Activated CD4-positive, alpha-beta T cell treated with anti-CD3 and anti-CD28 coated beads for 1 hour (primary cell): ENCODE data around the gene SPATA31C2.
A peak's percentile ranks its signal among the peaks of the same experiment; 100 is the strongest.
"Not testable (repeated sequence)": the region's sequence is repeated elsewhere in the genome, so short reads cannot be mapped to it uniquely, and the experiment has no call there.

Experiments used
- DNase-seq: peaks from one replicate; pipeline ENCODE4 v3.0.0-alpha.2; 2020

SPATA31C2 gene

GRCh38 chr9:88138375-88138774, at the start of gene SPATA31C2:
TSS of gene SPATA31C2 (minus strand) at chr9:88138475. CDS start at chr9:88138446, 29 bp downstream.
- DNase-seq: not testable (repeated sequence)

DNA sequence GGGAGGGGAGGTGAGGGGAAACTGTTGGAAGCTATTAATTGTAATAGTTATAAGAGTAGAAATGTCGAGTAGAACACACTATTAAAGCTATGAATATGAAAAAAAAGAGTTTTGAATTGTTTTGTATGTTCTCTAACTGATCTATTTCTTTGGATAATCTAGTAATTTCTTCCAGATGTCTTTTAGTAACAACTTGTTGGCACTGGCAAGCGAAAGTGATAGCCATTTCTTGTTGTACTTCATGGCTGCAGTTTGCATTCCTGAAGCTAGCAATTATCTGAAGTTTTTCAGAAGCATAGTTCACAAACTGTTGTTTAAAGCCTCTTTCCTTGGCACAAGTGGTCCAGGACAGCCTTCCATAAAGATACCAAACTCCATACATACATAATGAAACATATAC, 49.4 kb upstream of the SPATA31C2 start:
- no peak for DNase-seq

DNA sequence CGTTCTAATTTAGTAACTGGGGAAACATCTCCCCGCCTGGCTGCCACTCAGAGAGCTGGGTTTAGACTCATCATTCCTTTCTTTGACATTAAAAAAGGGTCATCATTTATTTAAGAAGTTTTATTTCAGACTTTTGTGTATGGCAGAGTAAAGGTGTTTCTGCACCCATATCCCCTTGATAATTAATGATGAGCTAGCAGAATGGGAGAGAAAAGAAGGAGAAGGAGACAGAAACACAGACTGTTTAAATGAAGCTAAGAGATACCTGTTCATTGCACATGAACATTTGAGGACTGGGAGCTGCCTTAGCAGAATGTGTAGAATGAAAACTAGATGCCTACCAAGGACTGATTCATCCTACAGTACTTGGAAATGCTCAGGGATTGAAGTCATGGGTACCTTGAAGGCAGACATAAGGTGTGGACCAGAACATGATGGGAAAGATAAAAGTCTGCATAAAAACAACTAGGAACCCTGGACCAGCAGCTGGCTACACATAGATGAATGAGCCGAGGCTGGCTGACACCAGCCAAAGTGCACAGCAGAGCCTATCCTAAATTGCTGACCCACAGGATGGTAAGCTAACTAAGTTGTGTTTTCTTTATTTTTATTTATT, 48.3 kb upstream of the SPATA31C2 start:
- DNase-seq: no peak

- no peak for DNase-seq
Observed at GRCh38 chr9:88184976-88185375, 46.7 kb upstream of the SPATA31C2 start.

- DNase-seq: no peak
Observed at GRCh38 chr9:88183798-88184495, 45.7 kb upstream of the SPATA31C2 start.

GRCh38 chr9:88182501-88182900, 44.2 kb upstream of the SPATA31C2 start:
- no peak for DNase-seq

DNA sequence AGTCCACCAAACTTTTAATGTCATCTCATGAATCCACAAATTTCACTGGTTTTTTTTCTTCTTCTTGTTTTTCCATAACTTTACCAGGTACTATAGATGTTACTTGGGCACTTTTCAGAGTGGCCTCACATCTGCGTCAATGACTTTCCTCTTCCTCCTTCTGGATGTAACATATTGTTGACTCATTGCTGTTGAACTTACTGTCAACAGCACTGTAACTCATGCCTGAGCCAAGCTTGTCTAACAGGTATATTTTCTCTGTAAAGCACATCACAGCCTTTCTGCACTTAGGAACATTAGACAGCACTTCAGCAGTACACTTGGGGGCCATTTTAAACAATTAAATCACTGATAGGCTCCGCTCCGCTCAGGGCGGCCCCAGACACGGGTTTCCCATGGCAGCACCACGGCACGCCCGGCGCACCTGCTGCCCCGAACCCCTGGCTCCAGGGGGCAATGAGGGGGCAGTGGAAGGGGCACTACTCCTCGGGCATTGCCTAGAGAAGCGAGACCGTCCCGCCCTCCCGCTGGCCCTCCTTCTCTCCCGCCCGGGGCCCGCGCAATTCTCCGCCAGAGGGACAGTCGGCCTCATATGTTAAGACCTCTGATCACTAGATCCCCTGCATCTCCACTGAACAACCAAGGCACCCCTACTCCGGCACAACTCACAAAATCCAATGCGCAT, 41.9 kb upstream of the SPATA31C2 start:
- DNase-seq: no peak

- DNase-seq: no peak
Observed at GRCh38 chr9:88179062-88179521, 40.8 kb upstream of the SPATA31C2 start.

GRCh38 chr9:88178641-88179040, 40.4 kb upstream of the SPATA31C2 start:
- DNase-seq: no peak

DNA sequence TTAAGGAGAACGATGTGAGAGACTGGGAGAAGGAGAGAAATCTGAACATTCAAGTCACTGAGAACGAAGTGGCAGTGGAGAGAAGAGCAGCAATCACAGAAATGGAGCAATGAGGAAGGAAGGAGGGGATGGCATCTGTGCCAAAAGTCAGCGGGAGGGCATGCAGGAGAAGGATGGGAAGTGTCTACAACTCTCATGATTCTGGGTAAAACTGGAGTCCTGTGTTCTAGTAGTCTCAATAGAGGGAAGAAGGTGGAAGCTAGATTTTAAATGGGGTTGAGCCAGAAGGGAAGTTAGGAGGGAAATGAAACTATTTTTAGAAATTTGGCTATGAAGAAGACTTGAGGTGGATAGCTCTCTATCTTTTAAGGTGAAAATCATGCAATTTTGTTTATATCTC, 39.1 kb upstream of the SPATA31C2 start:
- no peak for DNase-seq

DNA sequence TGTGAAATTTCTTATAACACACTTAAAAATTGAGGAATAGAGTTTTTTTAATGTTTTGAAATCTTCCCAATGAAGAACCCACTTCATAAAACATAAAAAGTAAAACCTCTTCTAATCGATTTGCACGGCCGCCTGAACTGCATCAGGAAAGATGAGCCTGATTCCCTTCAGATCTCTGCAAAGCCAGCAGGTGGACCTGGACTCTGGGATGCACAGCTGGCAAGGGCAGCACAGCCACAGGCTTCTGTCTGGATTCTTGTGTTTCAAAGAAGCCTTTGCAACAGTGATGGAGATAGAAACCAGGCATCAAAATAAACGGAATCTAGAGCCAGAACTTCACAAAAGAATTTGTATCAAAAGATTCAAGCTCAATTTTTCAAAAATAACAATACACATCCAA, 36.0 kb upstream of the SPATA31C2 start:
- DNase-seq: no peak

GRCh38 chr9:88173378-88173999, 35.2 kb upstream of the SPATA31C2 start:
- DNase-seq: peak; percentile 23

- no peak for DNase-seq
Observed at GRCh38 chr9:88169700-88170099, 31.4 kb upstream of the SPATA31C2 start.

GRCh38 chr9:88168564-88168963, 30.3 kb upstream of the SPATA31C2 start:
- DNase-seq: no peak

GRCh38 chr9:88166660-88167059, 28.4 kb upstream of the SPATA31C2 start:
- no peak for DNase-seq

DNA sequence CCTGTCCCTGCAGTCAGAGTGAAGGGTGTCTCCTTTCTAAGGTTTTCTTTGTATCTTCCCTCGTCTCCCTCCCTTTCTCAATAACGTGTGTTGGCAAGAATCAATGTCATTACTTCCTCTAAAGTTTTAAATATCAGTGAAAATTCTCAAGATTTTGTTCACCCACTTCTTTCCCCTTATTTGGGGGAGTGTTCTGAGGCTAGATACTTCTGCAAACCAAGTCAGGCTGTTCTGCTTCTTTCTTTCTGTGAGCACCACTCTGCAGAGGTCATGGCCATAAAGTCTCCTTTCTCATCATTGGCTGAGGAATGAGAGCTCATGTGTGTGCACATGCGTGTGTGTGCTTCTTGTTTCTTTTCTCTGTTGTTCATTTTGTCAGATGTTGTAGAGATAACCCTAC, 26.6 kb upstream of the SPATA31C2 start:
- DNase-seq: no peak

DNA sequence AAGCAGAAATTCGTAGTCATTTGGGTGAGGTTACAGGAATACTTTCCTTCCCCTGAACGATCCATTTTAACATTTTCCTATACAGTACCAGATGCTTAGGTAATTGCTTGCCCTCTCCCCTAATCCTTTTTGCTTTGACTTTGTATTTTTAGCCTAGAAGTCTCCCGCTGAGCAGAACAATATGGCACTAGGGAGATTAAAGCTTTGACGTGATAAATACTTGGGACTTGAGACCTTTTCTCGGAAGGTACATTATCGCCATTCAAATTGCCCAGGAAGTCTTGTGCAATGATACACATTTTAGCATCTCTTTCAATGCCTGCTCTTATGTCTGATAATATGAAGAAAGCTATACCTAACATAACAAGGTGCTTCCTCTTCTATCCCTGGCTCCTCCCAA, 22.9 kb upstream of the SPATA31C2 start:
- DNase-seq: no peak

GRCh38 chr9:88143957-88144625, 5.8 kb upstream of the SPATA31C2 start:
- no peak for DNase-seq

DNA sequence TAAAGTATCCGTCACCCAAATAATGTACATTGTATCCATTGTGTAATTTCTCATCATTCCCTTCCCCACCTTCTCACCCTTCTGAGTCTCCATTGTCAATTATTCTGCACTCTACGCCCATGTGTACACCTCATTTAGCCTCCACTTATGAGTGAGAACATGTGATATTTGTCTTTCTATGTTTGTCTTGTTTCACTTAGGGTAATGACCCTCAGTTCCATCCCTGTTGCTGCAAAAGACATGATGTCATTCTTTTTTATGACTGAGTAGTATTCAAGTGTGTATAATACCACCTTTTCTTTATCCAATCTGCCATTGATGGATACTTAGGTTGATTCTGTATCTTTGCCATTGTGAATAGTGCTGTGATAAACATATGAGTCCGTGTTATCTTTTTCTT, 4.9 kb upstream of the SPATA31C2 start:
- no peak for DNase-seq

DNA sequence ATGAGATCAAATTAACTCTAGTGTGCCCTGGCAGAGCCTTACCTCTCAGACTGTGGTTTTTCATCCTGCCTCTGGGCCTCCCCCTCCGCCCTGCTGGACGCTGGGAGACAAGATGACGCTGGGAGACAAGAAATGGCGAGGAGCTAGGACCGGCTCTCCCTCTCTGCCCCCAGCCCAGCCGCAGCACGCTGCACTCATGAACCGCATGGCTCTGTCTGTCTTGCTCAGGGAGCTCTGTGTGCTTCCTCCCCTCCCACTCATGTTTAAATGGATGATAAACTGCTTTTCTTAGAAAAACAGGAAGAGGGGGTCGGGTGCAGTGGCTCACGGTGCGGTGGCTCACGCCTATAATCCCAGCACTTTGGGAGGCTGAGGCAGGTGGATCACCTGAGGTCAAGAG, 4.7 kb downstream of the SPATA31C2 start:
- not testable (repeated sequence) for DNase-seq

- not testable (repeated sequence) for DNase-seq
Observed at GRCh38 chr9:88129556-88129955, 8.7 kb downstream of the SPATA31C2 start.

- not testable (repeated sequence) for DNase-seq
Observed at GRCh38 chr9:88127700-88128300, 10.5 kb downstream of the SPATA31C2 start.

GRCh38 chr9:88123413-88123812, 14.9 kb downstream of the SPATA31C2 start:
- not testable (repeated sequence) for DNase-seq
